GM18873 (cell line): ENCODE results near the gene SAAL1.

ENCODE experiments used
- ATAC-seq: cut with Tn5 transposase; IDR thresholded peaks from one replicate; pipeline ENCODE4 v1.9.1; 2021; ENCODE audit warnings: mild to moderate bottlenecking, moderate library complexity, moderate number of reproducible peaks; ENCODE audit not compliant: unreplicated experiment, low FRiP score

The SAAL1 gene

DNA sequence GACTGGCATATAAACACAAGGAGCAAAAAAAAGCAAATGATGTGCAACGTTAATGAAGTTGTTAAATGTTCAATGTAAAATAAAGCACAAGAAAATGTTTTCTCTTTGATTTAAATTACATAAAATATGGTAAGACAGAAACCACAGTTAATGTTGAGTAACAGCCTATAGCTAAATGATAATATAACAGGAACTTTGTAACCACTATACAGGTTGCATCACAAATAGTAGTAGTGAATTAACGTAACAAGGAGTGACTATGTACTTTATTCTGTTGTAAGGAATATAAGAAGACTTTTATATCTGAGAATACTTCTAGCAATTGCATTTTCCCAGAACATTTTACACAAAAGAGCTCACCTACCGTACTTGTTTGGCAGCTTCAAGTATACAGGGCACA lies 16.9 kb downstream of the SAAL1 start:
- no peak for ATAC-seq

DNA sequence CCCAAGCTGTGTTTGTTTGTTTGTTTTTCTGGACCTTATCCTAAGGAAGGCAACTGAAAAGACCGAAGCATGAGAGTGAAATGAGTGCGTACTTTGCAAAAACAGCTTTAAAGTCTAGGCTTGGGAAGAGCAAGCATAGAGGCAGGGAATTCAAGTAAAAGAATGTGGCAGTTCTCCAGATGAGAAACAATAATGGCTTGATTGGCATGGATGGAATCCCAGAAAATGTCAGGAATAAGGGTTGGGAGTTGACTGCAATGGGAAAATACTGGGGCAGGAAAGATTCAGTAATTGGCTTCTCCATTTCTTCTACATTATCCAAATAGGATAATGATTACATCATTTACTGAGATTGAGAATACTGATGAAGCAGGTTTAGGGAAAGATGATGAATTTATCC lies 17.5 kb downstream of the SAAL1 start:
- ATAC-seq = no peak

DNA sequence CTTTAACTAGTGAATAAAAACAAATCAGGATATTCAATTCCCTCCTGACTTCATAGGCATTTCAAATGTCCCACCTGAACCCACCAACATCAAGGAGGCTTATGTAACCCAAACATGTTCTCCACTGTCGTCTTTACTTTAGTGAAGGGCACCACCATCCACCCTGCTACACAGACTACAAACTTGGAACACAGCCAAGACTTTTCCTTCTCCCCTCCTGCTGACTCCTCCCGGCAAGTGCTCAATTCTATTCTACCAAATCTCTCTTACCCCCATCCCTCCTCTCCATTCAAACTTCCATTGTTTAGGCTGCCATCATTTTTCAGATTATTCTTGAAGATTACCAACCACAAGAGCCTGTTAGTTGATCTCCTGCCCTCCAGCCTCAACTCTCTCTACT lies 24.3 kb downstream of the SAAL1 start:
- no peak for ATAC-seq

DNA sequence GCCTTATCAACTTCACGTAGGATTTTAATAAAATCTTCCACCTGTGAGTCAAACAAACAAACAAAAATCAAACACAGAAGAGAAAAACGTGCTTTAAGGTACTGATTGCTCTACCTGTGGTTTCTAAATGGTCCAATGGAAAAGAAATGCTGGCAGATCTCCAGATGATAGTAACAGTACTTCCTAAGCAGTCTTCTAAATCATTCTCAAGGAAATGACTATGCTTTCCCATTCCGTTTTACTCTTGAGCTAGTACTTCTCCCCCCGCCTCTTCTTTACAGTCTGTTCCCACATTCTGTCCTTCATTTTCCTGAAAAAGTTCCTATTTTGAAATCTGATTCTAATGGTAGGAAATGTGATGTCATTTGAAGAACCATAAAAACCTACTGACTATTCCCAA lies 25.4 kb downstream of the SAAL1 start:
- no peak for ATAC-seq

DNA sequence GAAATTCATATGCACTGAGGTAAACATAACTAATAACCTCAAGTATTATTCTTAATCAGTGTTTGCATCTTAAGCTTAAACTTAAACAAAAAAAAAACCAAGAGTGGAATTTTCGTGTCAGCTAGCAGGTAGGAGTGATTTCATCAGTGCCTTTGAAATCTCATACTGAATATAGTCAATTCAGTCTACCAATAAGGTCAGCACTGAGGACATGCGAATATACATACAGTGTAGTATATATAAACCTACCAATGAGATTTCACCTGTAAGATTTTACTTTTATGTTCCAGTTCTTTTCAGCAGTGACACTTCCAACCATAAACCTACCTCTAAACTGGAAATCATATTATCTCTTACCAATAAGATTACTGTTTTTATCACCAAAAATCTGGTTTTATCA lies 27.0 kb downstream of the SAAL1 start:
- ATAC-seq = no peak

DNA sequence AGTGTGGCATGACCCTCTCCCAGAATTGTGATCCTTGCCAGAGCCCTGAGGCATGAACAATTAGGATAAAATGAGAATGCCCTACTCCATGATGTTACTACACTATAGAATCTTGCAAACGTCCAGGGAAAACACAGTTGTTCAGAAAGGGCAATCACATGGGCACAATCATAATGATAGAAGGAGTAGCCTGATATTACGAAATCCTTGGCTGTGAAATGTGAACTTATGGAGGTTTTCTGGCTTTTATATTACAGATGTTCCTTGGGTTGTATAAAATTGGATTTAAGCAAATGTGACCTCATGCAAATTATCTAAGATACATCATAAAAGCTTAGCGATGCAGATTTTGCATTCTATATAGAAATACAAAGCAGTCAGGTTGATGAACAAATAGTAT lies 30.4 kb downstream of the SAAL1 start:
- ATAC-seq = no peak

DNA sequence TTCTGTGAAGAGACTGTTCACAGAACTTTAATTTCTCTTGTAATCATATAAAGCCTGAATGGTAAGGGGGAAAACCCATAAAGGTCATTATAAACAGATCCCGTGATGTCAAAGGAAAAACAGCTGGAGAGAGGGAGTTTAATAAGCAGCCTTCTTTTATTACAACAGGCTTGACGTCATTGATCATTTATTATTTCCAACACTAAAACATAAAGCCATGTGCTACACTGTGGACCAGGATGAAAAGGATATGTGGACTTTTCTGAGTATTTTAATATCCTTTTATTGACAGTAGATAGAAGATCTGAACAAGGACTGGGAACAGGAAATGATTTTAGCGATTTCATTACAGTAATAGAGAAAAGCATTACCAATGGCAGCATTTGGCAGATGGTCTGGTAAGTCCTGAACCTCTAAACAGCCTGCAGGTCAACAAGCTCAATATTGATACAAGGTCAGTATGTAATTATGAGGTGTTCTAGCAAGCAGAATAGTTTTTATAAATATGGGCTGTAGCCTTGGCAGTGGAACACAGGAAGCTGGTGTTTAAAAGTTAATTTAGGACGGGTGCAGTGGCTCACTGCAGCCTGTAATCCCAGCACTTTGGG lies 34.7 kb downstream of the SAAL1 start:
- no peak for ATAC-seq

DNA sequence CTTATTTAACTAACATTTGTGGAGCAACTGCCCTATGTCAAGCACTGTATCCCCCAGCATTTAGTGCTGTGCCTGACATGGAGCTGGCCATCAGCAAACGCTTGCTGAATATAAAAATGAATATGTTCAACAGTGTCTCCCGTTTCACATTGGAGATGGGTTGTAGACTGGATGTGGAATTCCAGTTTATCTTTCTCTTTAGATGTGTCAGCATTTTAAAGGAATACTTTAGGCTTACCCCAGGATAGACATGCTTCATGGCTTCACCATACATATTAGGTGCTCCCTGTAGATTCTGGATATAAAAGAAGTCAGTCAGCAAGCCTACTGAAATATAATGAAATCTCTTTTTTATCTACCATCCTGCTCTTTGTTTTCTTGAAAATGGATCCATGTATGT lies 38.5 kb downstream of the SAAL1 start:
- no peak for ATAC-seq

DNA sequence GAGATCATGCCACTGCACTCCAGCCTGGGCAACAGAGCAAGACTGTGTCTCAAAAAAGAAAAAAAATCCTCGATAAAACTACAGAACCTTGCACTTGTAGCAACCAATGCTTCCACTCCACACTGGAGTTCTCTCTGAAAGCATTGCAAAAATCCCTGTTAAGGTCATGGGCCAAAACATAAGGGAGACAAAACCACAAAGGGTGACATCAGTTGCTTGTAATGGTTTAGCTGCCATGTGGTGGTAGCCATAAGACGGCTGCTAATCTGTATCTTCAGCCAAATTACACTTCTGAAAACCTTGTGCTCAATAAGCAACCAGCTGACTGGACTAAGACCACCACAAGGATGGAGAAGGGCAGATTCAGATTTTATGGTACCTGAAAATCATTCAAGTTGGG lies 39.3 kb downstream of the SAAL1 start:
- ATAC-seq = no peak

DNA sequence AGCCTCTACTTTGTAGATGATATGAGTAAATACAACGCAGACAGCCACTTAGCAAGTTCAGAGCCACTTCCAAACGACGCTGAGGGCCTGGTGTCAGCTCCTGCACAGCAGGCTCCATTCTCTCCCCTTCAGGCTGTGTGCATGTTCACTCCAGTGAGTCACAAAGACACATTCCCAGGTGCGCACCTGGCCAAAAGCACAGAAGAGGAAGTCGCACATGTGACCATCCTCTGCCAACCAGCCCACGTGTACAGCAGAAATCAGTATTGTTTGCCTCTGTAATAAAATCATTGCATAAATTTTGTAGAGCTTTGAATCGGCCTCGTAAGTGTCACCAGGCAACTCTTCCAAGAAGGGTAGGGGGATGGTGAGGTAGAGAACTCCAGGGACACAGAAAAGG lies 40.3 kb downstream of the SAAL1 start:
- no peak for ATAC-seq

DNA sequence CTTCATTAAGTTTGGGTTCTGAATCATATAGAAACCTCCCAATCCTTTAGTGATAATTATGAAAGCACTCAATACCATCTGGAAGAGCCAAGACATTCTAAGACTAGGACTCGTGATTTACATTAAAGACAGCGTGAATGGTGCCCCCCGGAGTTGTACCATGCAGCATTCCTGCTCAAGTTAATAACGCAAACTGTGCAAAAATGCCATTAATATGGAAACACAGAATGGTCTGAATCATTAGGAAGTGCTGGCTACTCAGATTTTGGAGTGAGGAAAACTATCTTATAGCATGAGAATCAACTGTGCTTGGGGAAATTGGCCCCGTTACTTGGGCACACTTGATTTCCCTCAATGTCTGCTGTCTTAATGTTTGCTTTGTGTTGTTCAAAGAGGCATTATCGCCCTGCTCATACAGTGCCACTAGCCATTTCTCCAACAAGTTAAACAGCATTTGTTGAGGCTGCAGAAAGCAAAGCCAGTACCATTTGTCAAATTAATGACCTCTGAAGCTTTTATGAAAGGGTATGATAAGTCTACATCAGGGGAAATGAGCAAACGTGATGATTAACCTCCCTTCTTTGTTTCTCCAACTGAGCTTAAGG lies 41.3 kb downstream of the SAAL1 start:
- ATAC-seq = no peak

DNA sequence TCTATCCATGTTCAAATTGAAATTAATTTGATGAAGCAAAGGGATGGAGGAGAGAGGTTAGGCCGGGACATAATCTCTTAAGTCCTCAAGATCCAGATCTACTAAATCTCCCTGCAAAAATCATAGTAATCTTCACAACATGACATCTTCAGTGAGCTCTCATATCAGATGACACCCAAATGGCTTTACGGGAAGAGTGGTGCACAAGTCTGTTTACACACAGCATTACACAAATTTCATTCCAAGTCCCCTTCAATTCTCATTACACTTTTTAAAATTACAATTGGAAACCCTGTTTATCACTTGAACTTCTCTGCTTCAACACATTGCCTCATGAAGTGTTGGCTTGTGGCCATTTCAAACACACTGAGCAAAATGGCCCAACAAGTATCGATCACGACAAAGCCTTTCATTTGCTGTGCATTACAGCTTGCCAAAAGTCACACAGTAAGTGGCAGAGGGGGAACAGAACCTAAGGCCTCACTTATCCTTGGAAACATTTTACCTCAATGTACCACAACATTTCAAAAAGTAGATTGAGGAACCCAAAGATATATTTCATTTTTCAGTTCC lies 41.9 kb downstream of the SAAL1 start:
- ATAC-seq = no peak

DNA sequence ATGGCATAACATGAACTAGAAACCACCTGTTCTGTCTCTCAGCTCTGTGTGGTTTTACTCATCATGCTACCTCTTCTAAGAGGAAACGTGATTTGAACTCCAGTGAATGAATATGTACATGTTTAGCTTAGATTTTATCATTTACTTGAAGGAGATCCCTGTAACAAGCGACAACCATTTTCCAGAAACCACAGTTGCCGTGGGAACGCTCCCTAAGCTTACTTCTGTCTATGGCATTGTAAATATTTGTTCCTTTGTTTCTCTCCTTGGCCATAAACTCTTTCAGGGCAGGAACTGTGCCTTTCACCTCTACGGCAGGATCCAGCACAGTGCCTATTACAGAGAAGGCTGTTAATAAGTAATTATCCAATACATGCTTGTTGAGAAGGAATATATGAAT lies 42.8 kb downstream of the SAAL1 start:
- ATAC-seq = no peak

DNA sequence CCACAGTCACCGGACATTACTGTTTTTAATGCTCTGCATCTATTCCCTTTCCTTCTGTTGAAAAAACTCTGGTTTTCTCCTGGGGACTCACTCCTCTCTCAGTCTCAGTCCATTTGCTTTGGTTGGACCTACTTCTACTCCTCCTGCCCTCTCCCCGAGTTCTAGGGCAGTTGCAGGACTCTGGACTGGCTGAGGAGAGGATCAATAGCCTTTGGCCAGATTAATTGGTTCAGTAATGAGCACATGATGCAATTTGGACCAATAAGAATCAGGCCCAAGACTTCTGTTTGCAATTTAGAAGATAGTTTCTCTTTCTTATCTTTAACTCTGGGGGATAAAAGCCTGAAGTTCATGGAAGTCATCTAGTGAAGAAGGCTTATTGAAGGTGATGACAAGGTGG lies 44.5 kb downstream of the SAAL1 start:
- ATAC-seq = no peak

DNA sequence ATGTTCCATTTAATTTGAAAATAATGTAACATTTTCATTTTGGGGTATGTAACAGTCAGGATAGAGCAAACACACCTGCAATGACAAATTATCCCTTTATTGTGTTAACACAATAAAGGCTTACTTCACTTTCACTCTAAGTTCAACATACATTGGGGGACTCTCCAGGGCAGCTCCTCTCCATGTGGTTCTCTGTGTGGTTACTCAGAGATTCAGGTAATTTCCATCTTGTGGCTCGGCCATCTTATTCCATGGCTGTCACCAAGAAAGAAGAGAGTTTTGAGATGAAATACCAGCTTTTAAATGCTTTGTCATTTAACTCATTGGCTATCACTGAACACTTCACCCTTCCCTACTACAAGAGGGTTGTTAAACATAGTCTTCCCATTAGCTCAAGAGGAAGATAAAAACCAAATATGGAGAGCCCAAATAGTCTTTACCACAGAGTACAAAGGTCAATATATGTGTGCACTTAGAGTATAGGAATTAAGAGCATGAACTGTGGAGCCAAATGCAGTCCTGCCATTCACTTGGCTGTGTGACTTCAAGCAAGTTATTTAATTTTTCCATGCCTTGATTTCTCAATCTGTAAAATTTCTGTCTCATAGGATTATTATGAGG lies 49.2 kb downstream of the SAAL1 start:
- no peak for ATAC-seq

DNA sequence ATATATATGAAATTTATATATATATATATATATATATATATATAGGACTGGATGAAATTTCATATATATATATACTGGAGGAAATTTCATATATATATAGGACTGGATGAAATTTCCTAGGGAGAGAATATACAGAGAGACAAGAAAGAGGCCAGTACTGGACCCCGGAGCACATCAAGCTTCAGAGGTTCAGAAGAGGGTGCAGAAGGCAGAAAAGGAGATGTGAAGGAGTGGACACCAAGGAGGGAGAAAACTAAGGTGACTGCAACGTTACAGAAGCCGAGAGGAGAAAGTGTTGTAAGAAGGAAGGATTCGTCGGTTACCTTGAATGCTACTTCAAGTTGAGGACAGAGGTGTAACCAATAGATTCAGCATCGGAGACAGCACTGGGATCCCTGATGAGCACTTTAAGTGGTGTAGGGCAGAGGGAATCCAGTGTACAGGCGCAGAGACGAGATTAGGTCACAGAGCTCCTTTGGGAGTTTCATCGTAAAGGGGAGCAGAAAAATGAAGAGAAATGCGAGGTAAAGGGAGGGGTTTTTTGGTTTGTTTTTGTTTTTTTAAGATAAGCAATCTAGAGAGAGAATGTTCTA lies 51.3 kb downstream of the SAAL1 start:
- ATAC-seq = no peak

DNA sequence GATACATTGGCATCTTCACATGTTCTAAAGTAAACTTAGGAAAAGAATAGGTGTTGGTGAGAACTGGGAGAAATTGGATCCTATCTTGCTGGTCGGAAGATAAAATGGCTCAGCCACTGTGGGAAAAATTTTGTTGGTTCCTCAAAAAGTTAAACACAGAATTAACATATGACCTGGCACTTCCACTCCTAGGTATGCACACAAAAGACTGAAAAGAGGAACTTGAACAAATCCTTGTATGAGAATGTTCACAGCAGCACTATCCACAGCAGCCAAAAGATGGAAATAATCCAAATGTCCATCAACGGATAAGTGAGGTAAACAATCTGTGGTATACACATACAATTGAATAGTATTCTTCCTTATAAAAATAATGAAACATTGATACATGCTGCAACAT lies 55.0 kb downstream of the SAAL1 start:
- ATAC-seq = no peak

DNA sequence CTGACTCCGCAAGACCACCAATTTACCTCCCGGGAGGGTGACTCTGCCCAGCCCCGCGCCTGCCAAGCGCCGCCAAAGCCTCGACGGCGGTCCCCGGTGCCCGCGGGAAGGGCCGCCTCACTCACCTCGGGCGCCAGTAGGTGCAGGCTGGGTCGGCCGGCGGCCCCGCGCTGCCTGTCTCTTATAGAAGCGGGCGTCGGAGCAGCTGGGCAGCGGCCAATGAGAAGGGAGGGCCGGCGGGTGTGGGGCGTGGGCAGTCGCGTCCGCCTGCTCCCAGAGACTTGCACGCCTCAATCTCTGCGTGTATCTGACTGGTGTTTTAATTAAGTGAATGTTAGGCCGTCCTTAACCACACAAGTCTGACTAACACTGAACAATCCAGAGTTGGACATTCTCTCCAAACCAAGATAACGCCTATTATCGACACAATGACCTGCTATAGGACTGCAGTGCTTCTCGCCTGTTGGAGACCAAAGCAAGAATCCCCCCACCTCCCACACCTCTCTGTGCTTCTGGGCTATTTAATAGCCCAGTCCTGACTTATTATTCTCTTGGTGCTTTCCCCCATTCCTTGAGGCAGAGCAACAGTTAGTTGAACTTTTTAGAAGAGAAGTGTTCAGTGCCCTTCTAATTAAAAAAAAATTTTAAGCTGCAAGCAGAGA lies 59.6 kb downstream of the SAAL1 start, which contains the start of gene TPH1:
TSS of gene TPH1 (minus strand) at position 154 of the 662 bp plus-strand sequence. CDS start 5,507 bp downstream, outside the sequence.
- ATAC-seq = no peak

DNA sequence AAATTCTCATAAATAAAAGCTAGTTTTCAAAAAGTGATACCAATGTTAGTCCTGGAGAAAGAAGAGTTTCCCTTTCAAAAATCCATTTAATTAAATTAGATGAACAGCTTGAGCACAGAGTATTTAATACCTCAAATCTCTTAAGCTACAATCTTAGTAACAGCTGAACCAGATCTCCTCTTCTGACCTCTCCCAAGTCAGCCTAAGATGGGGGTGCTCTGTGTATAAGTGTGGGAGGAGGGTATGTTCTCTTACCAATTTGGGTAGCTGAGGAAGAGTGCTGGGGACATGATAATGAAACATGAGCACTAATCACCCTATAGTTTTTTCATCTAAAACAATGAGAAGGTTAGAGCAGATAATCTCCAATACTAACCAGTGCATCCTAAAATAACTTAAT lies 69.4 kb downstream of the SAAL1 start:
- no peak for ATAC-seq
